ENCODE measurements around the gene ANKRD36C.
"Not testable (repeated sequence)": the region's sequence is repeated elsewhere in the genome, so short reads cannot be mapped to it uniquely, and the experiment has no call there.

The ANKRD36C gene

GRCh38 chr2:95799892-95800291, 191.7 kb downstream of the ANKRD36C start:
- no peak for TF ChIP-seq POLR2A (IDR thresholded peaks at IDR 0.05; ENCODE audit: low read length)
- TF ChIP-seq GATA1 (IDR thresholded peaks at IDR 0.05; ENCODE audit: low read depth, low read length) = no peak
- no peak for DNase-seq

- DNase-seq = not testable (repeated sequence)
Observed at GRCh38 chr2:95799147-95799889, 192.3 kb downstream of the ANKRD36C start.

DNA sequence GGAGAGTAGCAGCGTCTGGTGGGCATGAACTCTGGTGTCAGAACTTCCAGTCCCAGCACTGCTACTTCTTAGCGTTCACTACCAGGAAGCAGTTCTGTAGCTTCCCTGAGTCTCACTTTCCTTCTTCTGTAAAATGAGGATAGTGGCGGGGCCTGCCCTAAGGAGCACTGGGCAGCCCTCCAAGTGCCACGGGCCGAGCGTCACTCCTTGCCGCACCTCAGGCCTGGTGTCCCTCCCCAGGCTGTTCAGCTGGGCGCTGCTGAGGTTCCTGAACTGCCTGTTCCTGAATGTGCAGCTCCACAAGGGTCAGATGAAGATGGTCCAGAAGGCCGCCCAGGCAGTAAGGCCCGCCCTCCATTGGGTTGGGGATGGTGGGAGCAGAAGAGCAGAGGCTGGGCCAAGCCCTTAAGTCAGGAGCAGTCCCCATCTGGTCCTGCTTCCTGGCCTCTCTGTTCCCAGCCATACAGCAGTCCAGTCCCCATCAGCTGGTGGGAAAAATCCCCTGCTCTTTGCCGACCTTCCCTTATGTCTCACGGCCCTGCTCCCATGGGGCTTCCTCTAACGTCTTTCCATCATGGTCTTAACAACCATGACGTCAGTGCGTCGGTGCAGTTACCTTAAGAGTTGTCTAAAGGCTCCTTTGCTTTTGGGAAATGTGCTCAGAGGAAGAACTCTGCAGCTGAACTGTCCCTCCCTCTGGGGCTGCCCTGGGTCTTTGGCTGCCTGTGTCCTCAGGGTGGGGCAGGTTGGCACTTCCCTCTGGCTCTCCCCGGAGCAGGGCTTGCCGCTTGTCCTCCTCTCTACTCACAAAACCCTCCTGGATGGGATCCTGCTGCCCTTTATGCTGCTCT, 195.2 kb downstream of the ANKRD36C start:
- DNase-seq = not testable (repeated sequence)

GRCh38 chr2:95793970-95794369, 197.7 kb downstream of the ANKRD36C start:
- not testable (repeated sequence) for DNase-seq

GRCh38 chr2:95790180-95790579, 201.4 kb downstream of the ANKRD36C start:
- DNase-seq = not testable (repeated sequence)

DNA sequence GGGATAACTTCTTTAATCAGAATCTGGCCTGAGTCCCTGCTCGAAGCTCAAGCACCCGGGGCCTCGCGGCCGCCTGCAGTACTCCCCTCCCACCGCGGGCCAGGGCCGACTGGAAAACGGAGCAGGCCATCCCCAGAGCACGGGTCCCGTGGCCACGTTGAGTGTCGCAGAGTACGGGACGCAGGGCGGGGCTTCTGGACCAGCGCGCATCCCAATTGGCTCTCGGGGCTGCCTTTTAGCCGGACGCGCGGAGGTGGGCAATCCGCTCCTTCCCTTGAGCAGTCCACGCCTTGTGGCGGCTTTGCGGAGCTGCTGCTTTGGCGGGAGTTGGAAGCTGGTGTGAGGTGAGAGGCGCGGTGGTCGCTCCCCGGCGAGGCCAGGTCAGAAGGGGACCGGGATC, 202.2 kb downstream of the ANKRD36C start:
- DNase-seq = not testable (repeated sequence)

DNA sequence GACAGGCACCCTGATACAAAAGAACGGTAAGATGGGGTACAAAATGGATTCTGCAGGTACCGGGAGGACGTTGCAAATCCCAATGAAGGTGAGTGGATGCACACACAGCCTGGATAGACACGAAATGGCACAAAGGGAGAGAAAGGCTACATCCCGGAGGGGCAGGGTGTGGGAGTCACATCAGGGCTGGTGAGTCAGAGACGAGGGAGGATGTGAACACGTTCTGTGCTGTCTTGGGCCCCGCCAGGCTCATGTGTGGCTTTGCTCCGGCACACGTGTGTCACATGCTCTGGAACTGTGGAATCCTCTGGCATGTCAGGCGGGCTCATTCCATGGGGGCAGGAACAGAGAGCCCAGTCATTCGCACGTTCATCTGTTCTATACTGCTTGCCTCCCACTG, 203.0 kb downstream of the ANKRD36C start:
- not testable (repeated sequence) for DNase-seq
